A549 (cell line): ENCODE results near the gene ADAMTSL4. TPM values are rescaled to one million over a fixed set of nuclear protein-coding genes. Genes with fewer than 3 reads are reported as not detected.

Experiments
- ATAC-seq, 2 experiments: fragments of 200-7000 bp in 1 of 2; fragments of >200 bp in 1 of 2; cut with Nextera tagmentation in 1 of 2; cut with Tn5 transposase in 1 of 2; 3 replicates each; pipeline versions ENCODE4 v1.8.0 to v1.9.1; 2018 to 2020; ENCODE audit warnings: mild to moderate bottlenecking in 1 of 2, moderate library complexity in 1 of 2
- CTCF ChIA-PET: fragments of 300-600 bp; sonication (Branson Sonifier 250); formaldehyde crosslinking; extraction: SDS; loops from one replicate; lab custom pipeline; 2021; ENCODE audit warnings: antibody characterized with exemption, inconsistent platforms; lab: Yijun Ruan, JAX
- POLR2A ChIA-PET: fragments of 350-600 bp; formaldehyde crosslinking; extraction: SDS; loops from one replicate; lab custom pipeline; 2021; ENCODE audit warnings: antibody characterized with exemption, inconsistent platforms; lab: Yijun Ruan, JAX
- DNase-seq, 2 experiments: peaks; one replicate each; pipeline versions ENCODE4 v3.0.0 to v3.0.0-alpha.2; 2011 to 2016; ENCODE audit warnings: low read depth in 1 of 2, low spot score in 1 of 2
- FAIRE-seq: peaks from 2 replicates; lab custom pipeline; 2011; peaks lifted over from hg19 to GRCh38; lab: Jason Lieb, UNC
- H3K27ac ChIP-seq, 2 experiments: fragments of >200 bp; sonication (Bioruptor Twin); formaldehyde crosslinking; 3 replicates each; pipeline ENCODE4 v1.5.1; 2016 to 2017
- H3K4me1 ChIP-seq: fragments of >200 bp; sonication (Bioruptor Twin); formaldehyde crosslinking; 3 replicates; pipeline ENCODE4 v1.6.1; 2016
- H3K4me2 ChIP-seq: fragments of >200 bp; sonication (Bioruptor Twin); formaldehyde crosslinking; 3 replicates; pipeline ENCODE4 v1.6.1; 2016
- H3K4me3 ChIP-seq: fragments of >200 bp; sonication (Bioruptor Twin); formaldehyde crosslinking; 3 replicates; pipeline ENCODE4 v1.5.1; 2016
- H3K9me3 ChIP-seq: fragments of >200 bp; sonication (Bioruptor Twin); formaldehyde crosslinking; 3 replicates; pipeline ENCODE4 v1.6.1; 2016
- BHLHE40 ChIP-seq: IDR thresholded peaks from 2 replicates; pipeline ENCODE4 v1.6.1; 2012; ENCODE audit warnings: low read depth, low read length, inconsistent platforms
- CBX8 ChIP-seq: fragments of 200-600 bp; sonication (generic); IDR thresholded peaks from 2 replicates; pipeline ENCODE4 v1.6.1; 2016
- CEBPB ChIP-seq, 2 experiments: fragments of >200 bp in 1 of 2; sonication (Bioruptor Twin) in 1 of 2; formaldehyde crosslinking in 1 of 2; IDR thresholded peaks; 2 replicates each; pipeline ENCODE4 v1.6.1; 2012 to 2016
- CHD2 ChIP-seq: fragments of 150-350 bp; IDR thresholded peaks from 2 replicates; pipeline ENCODE4 v1.6.1; 2014; ENCODE audit warnings: low read length; ENCODE audit not compliant: partially characterized antibody
- CHD4 ChIP-seq: fragments of 200-600 bp; sonication (generic); IDR thresholded peaks from 2 replicates; pipeline ENCODE4 v1.6.1; 2016; ENCODE audit warnings: antibody characterized with exemption, mild to moderate bottlenecking, borderline replicate concordance
- EHF ChIP-seq: fragments of 250-450 bp; sonication (Bioruptor Pico); IDR thresholded peaks from 2 replicates; pipeline ENCODE4 v1.5.0; 2020; ENCODE audit warnings: mild to moderate bottlenecking
- ESRRA ChIP-seq: fragments of 150-350 bp; IDR thresholded peaks from 2 replicates; pipeline ENCODE4 v1.6.1; 2014; ENCODE audit warnings: mild to moderate bottlenecking, low read length, borderline replicate concordance
- FOSB ChIP-seq: fragments of 250-450 bp; sonication (Bioruptor Pico); IDR thresholded peaks from 2 replicates; pipeline ENCODE4 v1.5.0; 2020; ENCODE audit warnings: mild to moderate bottlenecking, moderate library complexity
- FOSL2 ChIP-seq, 2 experiments: fragments of 450-650 bp in 1 of 2; fragments of >200 bp in 1 of 2; sonication (Bioruptor Twin) in 1 of 2; formaldehyde crosslinking; IDR thresholded peaks; 2 replicates each; pipeline versions ENCODE4 v1.5.0 to v1.6.1; 2016 to 2020; ENCODE audit warnings: mild to moderate bottlenecking in 1 of 2, moderate library complexity in 1 of 2
- FOXS1 ChIP-seq: fragments of 250-450 bp; sonication (Bioruptor Pico); IDR thresholded peaks from 2 replicates; pipeline ENCODE4 v1.5.0; 2020; ENCODE audit warnings: mild to moderate bottlenecking, moderate library complexity
- HOXA7 ChIP-seq: fragments of 250-450 bp; sonication (Bioruptor Pico); IDR thresholded peaks from 2 replicates; pipeline ENCODE4 v1.5.0; 2020; ENCODE audit warnings: mild to moderate bottlenecking, moderate library complexity
- HOXB13 ChIP-seq: fragments of 250-450 bp; sonication (Bioruptor Pico); IDR thresholded peaks from 2 replicates; pipeline ENCODE4 v1.5.0; 2020; ENCODE audit warnings: low read depth, mild to moderate bottlenecking, moderate library complexity
- JUN ChIP-seq, 2 experiments: fragments of >200 bp; sonication (Bioruptor Twin); formaldehyde crosslinking; IDR thresholded peaks; 2 replicates in 1 of 2; 3 replicates in 1 of 2; pipeline ENCODE4 v1.6.1; 2016 to 2017
- MAZ ChIP-seq: fragments of 150-350 bp; IDR thresholded peaks from 2 replicates; pipeline ENCODE4 v1.6.1; 2014; ENCODE audit warnings: antibody characterized with exemption, low read depth, low read length, borderline replicate concordance
- NFE2L2 ChIP-seq: fragments of 150-350 bp; conservative IDR thresholded peaks from 2 replicates; pipeline ENCODE4 v1.6.1; 2014; ENCODE audit warnings: low read length
- NPAS2 ChIP-seq: fragments of 250-450 bp; sonication (Bioruptor Pico); IDR thresholded peaks from 2 replicates; pipeline ENCODE4 v1.8.0; 2022; ENCODE audit warnings: mild to moderate bottlenecking, moderate library complexity, borderline replicate concordance
- NR3C1 ChIP-seq: fragments of >200 bp; sonication (Bioruptor Twin); formaldehyde crosslinking; IDR thresholded peaks from 3 replicates; pipeline ENCODE4 v1.6.1; 2017
- POLR2AphosphoS2 ChIP-seq: conservative IDR thresholded peaks from 2 replicates; pipeline ENCODE4 v1.6.1; 2012; ENCODE audit warnings: low read length, improper control_type of control experiment, inconsistent platforms
- RARB ChIP-seq: fragments of 250-450 bp; sonication (Bioruptor Pico); IDR thresholded peaks from 2 replicates; pipeline ENCODE4 v1.8.0; 2021; ENCODE audit warnings: mild to moderate bottlenecking, moderate library complexity
- SMC3 ChIP-seq: fragments of >200 bp; sonication (Bioruptor Twin); formaldehyde crosslinking; IDR thresholded peaks from 3 replicates; pipeline ENCODE4 v1.6.1; 2018; ENCODE audit warnings: inconsistent platforms
- SREBF2 ChIP-seq: fragments of 450-650 bp; IDR thresholded peaks from 2 replicates; pipeline ENCODE4 v1.6.1; 2014; ENCODE audit warnings: mild to moderate bottlenecking, moderate library complexity
- TFCP2L1 ChIP-seq: fragments of 250-450 bp; sonication (Bioruptor Pico); IDR thresholded peaks from 2 replicates; pipeline ENCODE4 v1.5.0; 2021; ENCODE audit warnings: mild to moderate bottlenecking
- TP53 ChIP-seq: fragments of 250-450 bp; sonication (Bioruptor Pico); IDR thresholded peaks from 2 replicates; pipeline ENCODE4 v1.5.0; 2021; ENCODE audit warnings: mild to moderate bottlenecking, moderate library complexity
- USF2 ChIP-seq: fragments of 450-650 bp; IDR thresholded peaks from 2 replicates; pipeline ENCODE4 v1.6.1; 2014; ENCODE audit warnings: antibody characterized with exemption
- ZC3H11A ChIP-seq: fragments of 450-650 bp; IDR thresholded peaks from 2 replicates; pipeline ENCODE4 v1.6.1; 2014; ENCODE audit warnings: antibody characterized with exemption, mild to moderate bottlenecking
- ZFP36 ChIP-seq: fragments of 450-650 bp; IDR thresholded peaks from 2 replicates; pipeline ENCODE4 v1.6.1; 2014; ENCODE audit warnings: borderline replicate concordance; ENCODE audit not compliant: partially characterized antibody
- WGBS: methylation state at CpG from one replicate; pipeline ENCODE4 v1.1.6; 2017; ENCODE audit errors: missing lambda C conversion rate; 5-methylcytosine and 5-hydroxymethylcytosine counted together
- polyA plus RNA-seq, 4 experiments: library from polyadenylated mRNA; depleted of rRNA in 3 of 4; stranded (reverse); fragments of >200 nt; fragmentation: RNase III in 1 of 4; extraction: RNeasy Plus Mini Kit Qiagen cat#74134 plus additional on column Dnase treatment in 1 of 4; gene quantifications; 2 replicates in 3 of 4; 3 replicates in 1 of 4; pipeline ENCODE4 v1.2.3, GENCODE V29; 2011 to 2017
- TF ChIP-seq, protein P1 (sequence below): fragments of 150-350 bp; IDR thresholded peaks from 2 replicates; pipeline ENCODE4 v1.6.1; 2014; ENCODE audit warnings: low read depth, mild to moderate bottlenecking, low read length
- TF ChIP-seq, protein P2 (sequence below): IDR thresholded peaks from 2 replicates; pipeline ENCODE4 v1.6.1; 2012
- TF ChIP-seq, protein P3 (sequence below): fragments of >200 bp; sonication (Bioruptor Twin); formaldehyde crosslinking; IDR thresholded peaks from 3 replicates; pipeline ENCODE4 v1.5.1; 2016

ADAMTSL4 gene
- polyA plus RNA-seq, 2 of the 4 experiments (the other 2 are of a cell fraction), result 1.3 to 2.0 TPM

DNA sequence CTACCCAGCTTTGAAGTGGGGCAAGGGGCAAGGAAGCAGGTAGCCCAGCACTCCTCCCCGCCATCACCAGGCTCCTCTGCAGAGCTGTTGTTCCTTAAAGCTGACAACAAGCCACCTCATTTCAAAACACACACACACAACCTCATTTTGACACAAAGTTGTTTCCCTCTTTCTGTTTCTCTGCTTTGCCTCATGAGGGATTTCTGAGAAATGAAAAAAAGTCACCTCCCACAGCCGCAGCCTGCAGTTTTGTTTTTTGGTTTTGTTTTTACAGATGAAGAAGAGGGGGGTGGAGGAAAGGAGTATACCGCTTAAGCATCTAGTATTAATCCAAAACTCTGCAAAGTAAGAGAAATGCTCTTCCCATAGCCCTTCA lies 18.1 kb downstream of the ADAMTSL4 start:
- Histone ChIP-seq H3K4me1 (peaks cover 87% of the 10 kb centered on the region), H3K9me3 (no peaks in the 10 kb centered on the region), H3K4me2 (peak overlapping the region; percentile 65), H3K27ac (peak overlapping the region; percentile 79 to 99), H3K4me3 (no peak overlapping the region)
- CTCF ChIA-PET, result interaction anchor here (0.5 to 11.6 kb wide), 7 partner anchors 8 to 381 kb away, joined by 3 to 210 read pairs (median 4); partner anchors contain the start of genes ENSA and MCL1
- no peak for FAIRE-seq
- no peak; a peak in 1 of 6 replicates for ATAC-seq
- TF ChIP-seq BHLHE40 (no peak), HOXA7 (CRISPR knock-in tag) (peak; percentile 64; the same call in 1 of the 2 replicates), SMC3 (no peak), NPAS2 (CRISPR knock-in tag) (no peak)
- TF ChIP-seq, protein P1, sequence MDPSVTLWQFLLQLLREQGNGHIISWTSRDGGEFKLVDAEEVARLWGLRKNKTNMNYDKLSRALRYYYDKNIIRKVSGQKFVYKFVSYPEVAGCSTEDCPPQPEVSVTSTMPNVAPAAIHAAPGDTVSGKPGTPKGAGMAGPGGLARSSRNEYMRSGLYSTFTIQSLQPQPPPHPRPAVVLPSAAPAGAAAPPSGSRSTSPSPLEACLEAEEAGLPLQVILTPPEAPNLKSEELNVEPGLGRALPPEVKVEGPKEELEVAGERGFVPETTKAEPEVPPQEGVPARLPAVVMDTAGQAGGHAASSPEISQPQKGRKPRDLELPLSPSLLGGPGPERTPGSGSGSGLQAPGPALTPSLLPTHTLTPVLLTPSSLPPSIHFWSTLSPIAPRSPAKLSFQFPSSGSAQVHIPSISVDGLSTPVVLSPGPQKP, result no peak
- WGBS, result 88% methylated on average over 3 of the region's 3 CpGs
- no peak for DNase-seq
- POLR2A ChIA-PET, result interaction anchor here (1.1 to 4.7 kb wide), 3 partner anchors 11 to 130 kb away, joined by 5 to 84 read pairs (median 7); partner anchors contain the start of genes ENSA, GOLPH3L and MCL1

DNA sequence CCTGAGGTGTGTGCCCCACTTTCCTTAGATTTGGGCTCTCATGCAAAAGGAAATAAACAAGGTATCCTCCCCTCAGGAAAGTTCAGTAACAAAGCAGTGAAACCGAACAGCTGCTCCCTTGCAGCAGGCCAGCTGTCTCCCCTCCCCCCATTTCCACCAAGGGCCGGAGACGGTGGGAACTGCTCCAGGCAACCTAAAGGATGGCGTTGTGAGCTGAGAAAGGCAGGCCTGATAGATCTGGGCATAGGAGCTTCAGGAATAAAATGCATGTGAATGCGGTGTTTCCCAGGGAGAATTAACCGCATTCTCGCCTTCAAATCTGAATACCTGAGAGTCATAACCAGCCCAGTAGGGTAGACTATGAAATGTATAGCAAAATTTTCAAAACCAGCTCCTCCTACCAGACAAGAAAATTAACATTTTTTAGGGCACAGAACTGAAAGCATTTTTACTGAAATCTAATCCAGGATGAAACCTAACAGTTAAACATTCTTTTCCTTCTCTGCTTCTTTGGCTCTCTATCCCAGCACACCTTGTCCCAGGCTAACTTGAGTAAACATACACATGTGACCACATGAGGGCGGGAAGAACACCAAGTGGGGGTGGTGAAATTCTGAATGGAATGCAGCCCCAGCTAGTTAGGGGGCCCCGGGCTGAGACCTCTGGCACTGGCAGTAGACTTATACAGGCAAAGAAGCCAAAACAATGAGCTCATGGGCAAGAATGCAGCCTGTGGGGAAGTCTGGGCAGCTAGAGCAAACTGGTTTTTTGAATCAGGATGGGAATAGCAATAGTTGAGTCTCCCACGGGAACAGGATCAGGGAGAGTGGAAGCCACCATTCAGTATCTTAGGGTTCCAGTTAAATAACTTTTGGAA lies 18.7 kb downstream of the ADAMTSL4 start:
- FAIRE-seq (no peak), DNase-seq (peak; percentile 43 to 77), ATAC-seq (peak; percentile 30 to 49)
- 40% methylated on average over 10 of the region's 10 CpGs for WGBS
- H3K4me2 ChIP-seq, result peak overlapping the region; percentile 65
- ChIA-PET POLR2A (interaction anchor here (0.7 to 4.7 kb wide), 5 partner anchors 8 to 439 kb away, joined by 3 to 84 read pairs (median 5); partner anchors contain the start of genes ENSA, GOLPH3L, MCL1 and MINDY1), CTCF (interaction anchor here (0.5 to 11.6 kb wide), 11 partner anchors 8 to 382 kb away, joined by 3 to 210 read pairs (median 4); partner anchors contain the start of genes ENSA and MCL1)
- peaks cover 87% of the 10 kb centered on the region for H3K4me1 ChIP-seq
- H3K4me3 ChIP-seq, result no peak overlapping the region
- no peaks in the 10 kb centered on the region for H3K9me3 ChIP-seq
- peak overlapping the region; percentile 79 to 99 for H3K27ac ChIP-seq
- no peak for TF ChIP-seq CEBPB (IDR thresholded peaks at IDR 0.05)
- TF ChIP-seq SMC3, result no peak
- TF ChIP-seq MAZ, result no peak
- TF ChIP-seq, protein P2, sequence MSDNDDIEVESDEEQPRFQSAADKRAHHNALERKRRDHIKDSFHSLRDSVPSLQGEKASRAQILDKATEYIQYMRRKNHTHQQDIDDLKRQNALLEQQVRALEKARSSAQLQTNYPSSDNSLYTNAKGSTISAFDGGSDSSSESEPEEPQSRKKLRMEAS, result peak; percentile 71; the same call in 1 of the 2 replicates
- TF ChIP-seq, protein P3, sequence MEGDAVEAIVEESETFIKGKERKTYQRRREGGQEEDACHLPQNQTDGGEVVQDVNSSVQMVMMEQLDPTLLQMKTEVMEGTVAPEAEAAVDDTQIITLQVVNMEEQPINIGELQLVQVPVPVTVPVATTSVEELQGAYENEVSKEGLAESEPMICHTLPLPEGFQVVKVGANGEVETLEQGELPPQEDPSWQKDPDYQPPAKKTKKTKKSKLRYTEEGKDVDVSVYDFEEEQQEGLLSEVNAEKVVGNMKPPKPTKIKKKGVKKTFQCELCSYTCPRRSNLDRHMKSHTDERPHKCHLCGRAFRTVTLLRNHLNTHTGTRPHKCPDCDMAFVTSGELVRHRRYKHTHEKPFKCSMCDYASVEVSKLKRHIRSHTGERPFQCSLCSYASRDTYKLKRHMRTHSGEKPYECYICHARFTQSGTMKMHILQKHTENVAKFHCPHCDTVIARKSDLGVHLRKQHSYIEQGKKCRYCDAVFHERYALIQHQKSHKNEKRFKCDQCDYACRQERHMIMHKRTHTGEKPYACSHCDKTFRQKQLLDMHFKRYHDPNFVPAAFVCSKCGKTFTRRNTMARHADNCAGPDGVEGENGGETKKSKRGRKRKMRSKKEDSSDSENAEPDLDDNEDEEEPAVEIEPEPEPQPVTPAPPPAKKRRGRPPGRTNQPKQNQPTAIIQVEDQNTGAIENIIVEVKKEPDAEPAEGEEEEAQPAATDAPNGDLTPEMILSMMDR, result no peak
- no peak; the same call in 2 of the 3 replicates for TF ChIP-seq NR3C1
- TF ChIP-seq HOXB13 (CRISPR knock-in tag), result no peak
- no peak; the same call in 1 of the 2 replicates for TF ChIP-seq FOSB (CRISPR knock-in tag)
- TF ChIP-seq ZC3H11A, result no peak
- TF ChIP-seq CHD2, result peak; percentile 8
- no peak for TF ChIP-seq ZFP36
- peak; percentile 79; the same call in 1 of the 2 replicates for TF ChIP-seq RARB (CRISPR knock-in tag)
- TF ChIP-seq, protein P1, result no peak
- TF ChIP-seq JUN (IDR thresholded peaks at IDR 0.05), result peak; percentile 45 to 53; a peak in 2 of 5 replicates
- TF ChIP-seq CBX8, result no peak
- TF ChIP-seq ESRRA, result no peak
- no peak for TF ChIP-seq CHD4
- peak; percentile 65; the same call in 1 of the 2 replicates for TF ChIP-seq FOXS1
- no peak for TF ChIP-seq FOSL2 (IDR thresholded peaks at IDR 0.05)
- 0 out of 2 replicates have a peak, but pooled peaks have one; percentile 11 for TF ChIP-seq FOSL2 (CRISPR knock-in tag; IDR thresholded peaks at IDR 0.05)
- TF ChIP-seq SREBF2, result no peak
- TF ChIP-seq TFCP2L1, result peak; percentile 18; the same call in 1 of the 2 replicates
- TF ChIP-seq USF2, result peak; percentile 53; the same call in 1 of the 2 replicates
- peak; percentile 74 for TF ChIP-seq HOXA7 (CRISPR knock-in tag)
- TF ChIP-seq POLR2AphosphoS2, result peak; percentile 97
- TF ChIP-seq NPAS2 (CRISPR knock-in tag), result no peak
- TF ChIP-seq EHF (CRISPR knock-in tag), result no peak
- no peak for TF ChIP-seq NFE2L2
- peak; percentile 21; the same call in 1 of the 2 replicates for TF ChIP-seq TP53
